Loucy (cell line): Measurements from ENCODE around the gene BMP3.

Experiments used
- CTCF ChIP-seq: fragments of 200-600 bp; sonication (generic); conservative IDR thresholded peaks from 2 replicates; pipeline ENCODE4 v1.5.1; 2014; ENCODE audit warnings: mild to moderate bottlenecking, antibody characterized with exemption, low read length
- EZH2phosphoT487 ChIP-seq: fragments of 200-600 bp; IDR thresholded peaks from 2 replicates; pipeline ENCODE4 v1.6.1; 2018; ENCODE audit warnings: antibody characterized with exemption, mild to moderate bottlenecking, moderate library complexity, borderline replicate concordance

GRCh38 chr4:81106150-81106549 is 75.6 kb downstream of the BMP3 start:
- TF ChIP-seq CTCF (no peak), EZH2phosphoT487 (no peak)
